Thoracic aorta (tissue), 2 donors: ENCODE measurements around the gene CORO1C. TPM values are rescaled to one million over a fixed set of nuclear protein-coding genes. Genes with fewer than 3 reads are reported as not detected.

Experiments used
- ATAC-seq: fragments of 150-250 bp; one replicate; pipeline ENCODE4 v1.8.0; 2017; ENCODE audit warnings: low read depth; ENCODE audit not compliant: insufficient number of reproducible peaks, low FRiP score
- DNase-seq: peaks from one replicate; pipeline ENCODE4 v3.0.0-alpha.2; 2020; ENCODE audit warnings: low spot score
- H3K27ac ChIP-seq, 2 donors: fragments of 200-600 bp; sonication (generic); 1 replicate in 1 of 2; 2 replicates in 1 of 2; pipeline ENCODE4 v1.5.1; 2016; ENCODE audit warnings: mild to moderate bottlenecking in 2 of 2, moderate library complexity in 2 of 2
- H3K27me3 ChIP-seq: fragments of 200-600 bp; sonication (generic); replicated peaks from 2 replicates; pipeline ENCODE4 v1.6.0; 2016; ENCODE audit warnings: mild to moderate bottlenecking; ENCODE audit not compliant: insufficient read depth
- H3K36me3 ChIP-seq: fragments of 200-600 bp; sonication (generic); one replicate; pipeline ENCODE4 v1.5.1; 2016
- H3K4me1 ChIP-seq, 2 donors: fragments of 200-600 bp; sonication (generic); 1 replicate in 1 of 2; 2 replicates in 1 of 2; pipeline versions ENCODE4 v1.5.1 to v1.6.0; 2016; ENCODE audit warnings: low read depth in 2 of 2, mild to moderate bottlenecking in 1 of 2; ENCODE audit not compliant: control insufficient read depth in 1 of 2
- H3K4me3 ChIP-seq: fragments of 200-600 bp; sonication (generic); 2 replicates; pipeline ENCODE4 v1.5.1; 2016; ENCODE audit warnings: mild to moderate bottlenecking
- H3K9me3 ChIP-seq: fragments of 200-600 bp; sonication (generic); 2 replicates; pipeline ENCODE4 v1.5.1; 2016
- CTCF ChIP-seq: fragments of 200-600 bp; sonication (generic); IDR thresholded peaks from one replicate; pipeline ENCODE4 v1.5.1; 2019; ENCODE audit warnings: antibody characterized with exemption
- total RNA-seq, 2 donors: library from RNA; depleted of rRNA; stranded (reverse); fragments of >200 nt; gene quantifications; one replicate each; pipeline versions ENCODE4 v1.1.0 to v1.2.3, GENCODE V29; 2016

Gene CORO1C
- total RNA-seq, 2 donors from 2014 or later: 157 to 208 TPM

- ATAC-seq: peak; percentile 74
- H3K4me1 ChIP-seq: peaks cover 63 to 87% of the 10 kb centered on the region in 2 donors
- peak overlapping the region; percentile 95 for H3K27ac ChIP-seq
- peak overlapping the region; percentile 52 for H3K4me3 ChIP-seq
- no peaks in the 10 kb centered on the region for H3K27me3 ChIP-seq
- H3K9me3 ChIP-seq: no peaks in the 10 kb centered on the region
- peak; percentile 90 for DNase-seq
- no peaks in the 10 kb centered on the region for H3K36me3 ChIP-seq
- peak; percentile 64 for TF ChIP-seq CTCF
Observed at GRCh38 chr12:108691175-108691997, 39.9 kb downstream of the CORO1C start.

- H3K4me3 ChIP-seq: peak overlapping the region; percentile 52
- no peaks in the 10 kb centered on the region for H3K9me3 ChIP-seq
- H3K27ac ChIP-seq: peak overlapping the region; percentile 95
- peaks cover 64 to 87% of the 10 kb centered on the region in 2 donors for H3K4me1 ChIP-seq
- no peaks in the 10 kb centered on the region for H3K36me3 ChIP-seq
- no peak for ATAC-seq
- H3K27me3 ChIP-seq: no peaks in the 10 kb centered on the region
- DNase-seq: no peak
- no peak for TF ChIP-seq CTCF
Observed at GRCh38 chr12:108690542-108691174, 40.7 kb downstream of the CORO1C start.

GRCh38 chr12:108690191-108690518 is 41.2 kb downstream of the CORO1C start:
- Histone ChIP-seq H3K4me1 (peaks cover 66 to 87% of the 10 kb centered on the region in 2 donors), H3K4me3 (peak overlapping the region; percentile 52)
- no peak for ATAC-seq

GRCh38 chr12:108689314-108690190 is 41.8 kb downstream of the CORO1C start:
- DNase-seq: no peak
- Histone ChIP-seq H3K27ac (peak overlapping the region; percentile 95), H3K4me1 (peaks cover 71 to 88% of the 10 kb centered on the region in 2 donors), H3K4me3 (peak overlapping the region; percentile 52), H3K9me3 (no peaks in the 10 kb centered on the region), H3K27me3 (no peaks in the 10 kb centered on the region), H3K36me3 (no peaks in the 10 kb centered on the region)
- no peak for TF ChIP-seq CTCF
- peak; percentile 21 for ATAC-seq

More at GRCh38 chr12:108690191-108690518, 41.2 kb downstream of the CORO1C start:
- no peaks in the 10 kb centered on the region for H3K36me3 ChIP-seq
- H3K27me3 ChIP-seq: no peaks in the 10 kb centered on the region
- H3K27ac ChIP-seq: peak overlapping the region; percentile 95
- H3K9me3 ChIP-seq: no peaks in the 10 kb centered on the region
- no peak for TF ChIP-seq CTCF
- no peak for DNase-seq
